Osteoblast (primary cell): ENCODE measurements around the gene TBX15. TPM values are rescaled to one million over a fixed set of nuclear protein-coding genes. Genes with fewer than 3 reads are reported as not detected.

Experiments
- DNase-seq: peaks from one replicate; pipeline ENCODE4 v3.0.0; 2011; ENCODE audit warnings: low spot score, mixed read lengths; ENCODE audit not compliant: insufficient read length; ENCODE audit errors: missing footprints
- H2AFZ ChIP-seq: 2 replicates; pipeline ENCODE4 v1.6.0; 2011; ENCODE audit warnings: mild to moderate bottlenecking, low read length
- H3K27ac ChIP-seq: 2 replicates; pipeline ENCODE4 v1.5.1; 2011; ENCODE audit warnings: mild to moderate bottlenecking, low read depth, low read length, moderate library complexity
- H3K27me3 ChIP-seq: 2 replicates; pipeline ENCODE4 v1.6.0; 2012; ENCODE audit warnings: mild to moderate bottlenecking, control low read depth, inconsistent platforms, low read length, moderate library complexity; ENCODE audit not compliant: insufficient read depth
- H3K36me3 ChIP-seq: 2 replicates; pipeline ENCODE4 v1.5.1; 2011; ENCODE audit warnings: mild to moderate bottlenecking, low read length, control low read depth, moderate library complexity; ENCODE audit not compliant: insufficient read depth
- H3K4me1 ChIP-seq: 2 replicates; pipeline ENCODE4 v1.5.1; 2011; ENCODE audit warnings: mild to moderate bottlenecking, low read length, control low read depth, moderate library complexity; ENCODE audit not compliant: insufficient read depth
- H3K4me2 ChIP-seq: 2 replicates; pipeline ENCODE4 v1.6.0; 2011; ENCODE audit warnings: mild to moderate bottlenecking, low read length; ENCODE audit not compliant: insufficient read depth
- H3K4me3 ChIP-seq: fragments of 200-600 bp; sonication (generic); 3 replicates; pipeline ENCODE4 v1.5.1; 2012; ENCODE audit warnings: mild to moderate bottlenecking, low read length, inconsistent platforms; ENCODE audit not compliant: insufficient read depth
- H3K79me2 ChIP-seq: 2 replicates; pipeline ENCODE4 v1.6.0; 2012; ENCODE audit warnings: mild to moderate bottlenecking, low read length, control low read depth, inconsistent platforms; ENCODE audit not compliant: insufficient read depth
- H3K9me3 ChIP-seq: 2 replicates; pipeline ENCODE4 v1.5.1; 2011; ENCODE audit warnings: low read depth, low read length, control low read depth
- H4K20me1 ChIP-seq: 2 replicates; pipeline ENCODE4 v1.6.0; 2012; ENCODE audit warnings: mild to moderate bottlenecking, low read length, control low read depth; ENCODE audit not compliant: insufficient read depth
- total RNA-seq: library from RNA; depleted of rRNA; stranded (reverse); fragments of >200 nt; gene quantifications from 2 replicates; pipeline ENCODE4 v1.2.3, GENCODE V29; 2012
- TF ChIP-seq, protein P1 (sequence below): IDR thresholded peaks from 2 replicates; pipeline ENCODE4 v1.5.1; 2011; ENCODE audit warnings: mild to moderate bottlenecking, low read depth, low read length, moderate library complexity; ENCODE audit errors: extremely low read depth

TBX15 gene
- total RNA-seq, 1 donor: 44.5 TPM

DNA sequence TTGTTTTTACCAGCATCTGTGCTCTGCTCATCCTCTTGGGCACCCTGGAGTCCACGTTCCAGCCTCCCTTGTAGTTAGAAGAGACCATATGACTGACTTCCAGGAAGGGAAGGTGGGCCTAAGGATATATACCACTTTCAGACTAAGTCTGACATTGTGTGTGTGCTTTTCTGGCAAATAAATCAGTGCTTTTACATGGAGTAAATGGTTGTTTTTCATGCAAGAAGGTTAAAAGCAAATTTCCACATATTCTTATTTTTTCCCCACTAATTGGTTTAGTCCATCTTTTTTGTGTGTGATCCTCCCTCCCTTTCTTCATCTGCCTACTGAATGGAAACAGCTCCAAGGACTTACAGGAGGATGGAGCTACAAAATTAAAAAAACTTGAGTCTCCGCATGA, 119.8 kb downstream of the TBX15 start:
- Histone ChIP-seq H4K20me1 (no peaks in the 10 kb centered on the region), H3K36me3 (no peaks in the 10 kb centered on the region), H3K79me2 (no peaks in the 10 kb centered on the region), H3K27ac (no peak overlapping the region), H3K9me3 (no peaks in the 10 kb centered on the region), H3K4me3 (no peak overlapping the region), H3K4me1 (no peaks in the 10 kb centered on the region), H2AFZ (no peak overlapping the region), H3K27me3 (no peaks in the 10 kb centered on the region), H3K4me2 (no peak overlapping the region)
- TF ChIP-seq, protein P1, sequence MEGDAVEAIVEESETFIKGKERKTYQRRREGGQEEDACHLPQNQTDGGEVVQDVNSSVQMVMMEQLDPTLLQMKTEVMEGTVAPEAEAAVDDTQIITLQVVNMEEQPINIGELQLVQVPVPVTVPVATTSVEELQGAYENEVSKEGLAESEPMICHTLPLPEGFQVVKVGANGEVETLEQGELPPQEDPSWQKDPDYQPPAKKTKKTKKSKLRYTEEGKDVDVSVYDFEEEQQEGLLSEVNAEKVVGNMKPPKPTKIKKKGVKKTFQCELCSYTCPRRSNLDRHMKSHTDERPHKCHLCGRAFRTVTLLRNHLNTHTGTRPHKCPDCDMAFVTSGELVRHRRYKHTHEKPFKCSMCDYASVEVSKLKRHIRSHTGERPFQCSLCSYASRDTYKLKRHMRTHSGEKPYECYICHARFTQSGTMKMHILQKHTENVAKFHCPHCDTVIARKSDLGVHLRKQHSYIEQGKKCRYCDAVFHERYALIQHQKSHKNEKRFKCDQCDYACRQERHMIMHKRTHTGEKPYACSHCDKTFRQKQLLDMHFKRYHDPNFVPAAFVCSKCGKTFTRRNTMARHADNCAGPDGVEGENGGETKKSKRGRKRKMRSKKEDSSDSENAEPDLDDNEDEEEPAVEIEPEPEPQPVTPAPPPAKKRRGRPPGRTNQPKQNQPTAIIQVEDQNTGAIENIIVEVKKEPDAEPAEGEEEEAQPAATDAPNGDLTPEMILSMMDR: no peak
- DNase-seq: no peak

DNA sequence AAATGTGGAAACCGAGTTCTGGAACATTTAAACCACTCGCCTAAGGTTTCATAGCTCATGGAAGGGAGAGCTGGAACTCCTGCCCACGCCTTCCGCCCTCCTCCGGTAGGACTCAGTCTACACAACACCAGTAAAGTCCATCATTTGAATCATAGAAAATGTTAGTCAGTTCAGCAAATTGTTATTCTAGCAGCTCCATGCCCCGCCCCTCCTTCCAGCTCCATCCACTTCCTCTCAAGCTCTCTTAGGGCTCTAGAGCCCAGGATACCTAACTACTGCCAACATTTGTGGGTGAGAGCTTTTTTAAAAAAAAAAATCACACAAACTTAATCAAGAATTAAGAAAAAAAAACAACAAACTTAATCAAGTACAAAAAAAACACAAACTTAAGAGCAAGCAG, 121.8 kb downstream of the TBX15 start:
- Histone ChIP-seq H3K4me3 (no peak overlapping the region), H3K27ac (no peak overlapping the region), H2AFZ (no peak overlapping the region), H3K9me3 (no peaks in the 10 kb centered on the region), H3K4me1 (no peaks in the 10 kb centered on the region), H3K79me2 (no peaks in the 10 kb centered on the region), H3K36me3 (no peaks in the 10 kb centered on the region), H3K4me2 (no peak overlapping the region), H3K27me3 (no peaks in the 10 kb centered on the region), H4K20me1 (no peaks in the 10 kb centered on the region)
- TF ChIP-seq, protein P1: no peak
- DNase-seq: no peak

DNA sequence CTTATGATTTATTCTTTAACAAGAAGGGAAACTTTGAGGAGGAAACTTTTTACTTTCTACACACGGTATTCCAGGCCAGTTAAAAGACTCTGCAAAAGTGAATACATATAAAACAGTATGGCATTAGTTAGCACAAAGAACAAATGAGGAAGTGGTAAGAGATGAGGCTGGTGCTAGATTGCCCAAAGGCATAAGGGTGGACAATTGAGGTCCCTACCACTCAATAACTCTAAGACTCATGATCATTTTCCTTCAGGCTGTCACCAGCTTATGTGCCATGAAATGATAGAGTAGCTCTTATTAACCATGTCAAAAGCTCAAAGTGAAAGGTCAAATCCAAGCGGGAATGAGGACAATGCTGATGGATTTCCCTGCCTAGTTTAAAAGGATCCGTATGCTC, 124.5 kb downstream of the TBX15 start:
- no peak overlapping the region for H3K27ac ChIP-seq
- H3K27me3 ChIP-seq: no peaks in the 10 kb centered on the region
- H3K79me2 ChIP-seq: no peaks in the 10 kb centered on the region
- H3K4me3 ChIP-seq: no peak overlapping the region
- DNase-seq: no peak
- no peaks in the 10 kb centered on the region for H3K4me1 ChIP-seq
- TF ChIP-seq, protein P1: no peak
- H3K4me2 ChIP-seq: no peak overlapping the region
- no peaks in the 10 kb centered on the region for H3K36me3 ChIP-seq
- no peaks in the 10 kb centered on the region for H3K9me3 ChIP-seq
- no peak overlapping the region for H2AFZ ChIP-seq
- H4K20me1 ChIP-seq: no peaks in the 10 kb centered on the region

DNA sequence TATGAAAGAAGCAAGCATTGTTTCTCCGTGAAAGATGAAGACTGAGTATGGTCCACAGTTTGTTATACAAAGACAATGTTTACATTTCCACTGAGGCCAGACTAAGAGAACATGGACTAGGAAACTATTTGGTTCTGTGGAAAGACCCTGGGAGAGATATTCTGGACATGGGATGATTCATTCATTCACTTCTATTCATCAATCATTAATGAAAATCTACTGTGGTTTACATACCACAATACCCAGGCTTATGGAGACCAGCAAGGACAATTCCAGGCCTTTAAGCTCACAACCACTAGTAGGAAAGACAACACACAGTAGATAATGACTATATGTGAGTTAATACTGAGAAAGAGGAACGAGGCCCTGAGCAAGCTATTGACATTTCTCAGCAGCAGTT, 125.4 kb downstream of the TBX15 start:
- Histone ChIP-seq H3K36me3 (no peaks in the 10 kb centered on the region), H3K4me1 (no peaks in the 10 kb centered on the region), H3K27ac (peak overlapping the region; percentile 4), H3K9me3 (no peaks in the 10 kb centered on the region), H3K79me2 (no peaks in the 10 kb centered on the region), H3K4me2 (no peak overlapping the region), H4K20me1 (no peaks in the 10 kb centered on the region), H3K27me3 (no peaks in the 10 kb centered on the region), H3K4me3 (no peak overlapping the region), H2AFZ (no peak overlapping the region)
- no peak for DNase-seq
- TF ChIP-seq, protein P1: no peak
